Measurements from ENCODE around the gene VRK3.

DNA sequence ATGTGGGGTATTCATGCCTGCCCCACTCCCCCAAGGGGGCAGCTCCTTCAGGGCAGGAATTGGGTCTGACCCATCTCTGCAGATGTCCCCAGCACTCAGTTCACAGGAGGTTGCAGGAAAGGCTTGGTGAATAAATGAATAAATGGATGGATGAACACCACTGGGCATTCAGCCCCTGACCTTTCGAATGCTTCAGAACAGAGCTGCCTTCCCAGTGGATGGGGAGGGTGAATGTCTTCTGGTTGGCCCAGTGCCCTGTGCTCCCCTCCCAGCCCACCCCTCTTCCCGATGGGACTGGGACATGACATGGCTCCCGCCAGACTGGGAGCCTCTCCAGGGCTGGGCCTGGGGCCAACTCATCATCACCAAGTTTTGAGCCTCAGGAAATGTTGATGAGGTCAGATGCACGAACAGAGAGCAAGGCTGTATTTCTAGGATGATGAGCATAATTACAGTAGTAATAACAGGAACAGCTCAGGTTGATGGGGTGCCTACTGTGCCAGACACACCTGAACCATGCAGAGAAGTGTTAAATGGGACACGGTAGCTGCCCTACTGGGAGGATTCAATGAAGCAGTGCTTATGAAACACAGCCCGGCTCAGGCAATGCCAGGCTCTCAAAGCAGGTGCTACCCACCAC is 25.7 kb downstream of the VRK3 start:
- TF ChIP-seq, protein P1, sequence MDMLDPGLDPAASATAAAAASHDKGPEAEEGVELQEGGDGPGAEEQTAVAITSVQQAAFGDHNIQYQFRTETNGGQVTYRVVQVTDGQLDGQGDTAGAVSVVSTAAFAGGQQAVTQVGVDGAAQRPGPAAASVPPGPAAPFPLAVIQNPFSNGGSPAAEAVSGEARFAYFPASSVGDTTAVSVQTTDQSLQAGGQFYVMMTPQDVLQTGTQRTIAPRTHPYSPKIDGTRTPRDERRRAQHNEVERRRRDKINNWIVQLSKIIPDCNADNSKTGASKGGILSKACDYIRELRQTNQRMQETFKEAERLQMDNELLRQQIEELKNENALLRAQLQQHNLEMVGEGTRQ (IDR thresholded peaks at IDR 0.05; ENCODE audit: low read depth, low read length): no peak
- TF ChIP-seq, protein P2, sequence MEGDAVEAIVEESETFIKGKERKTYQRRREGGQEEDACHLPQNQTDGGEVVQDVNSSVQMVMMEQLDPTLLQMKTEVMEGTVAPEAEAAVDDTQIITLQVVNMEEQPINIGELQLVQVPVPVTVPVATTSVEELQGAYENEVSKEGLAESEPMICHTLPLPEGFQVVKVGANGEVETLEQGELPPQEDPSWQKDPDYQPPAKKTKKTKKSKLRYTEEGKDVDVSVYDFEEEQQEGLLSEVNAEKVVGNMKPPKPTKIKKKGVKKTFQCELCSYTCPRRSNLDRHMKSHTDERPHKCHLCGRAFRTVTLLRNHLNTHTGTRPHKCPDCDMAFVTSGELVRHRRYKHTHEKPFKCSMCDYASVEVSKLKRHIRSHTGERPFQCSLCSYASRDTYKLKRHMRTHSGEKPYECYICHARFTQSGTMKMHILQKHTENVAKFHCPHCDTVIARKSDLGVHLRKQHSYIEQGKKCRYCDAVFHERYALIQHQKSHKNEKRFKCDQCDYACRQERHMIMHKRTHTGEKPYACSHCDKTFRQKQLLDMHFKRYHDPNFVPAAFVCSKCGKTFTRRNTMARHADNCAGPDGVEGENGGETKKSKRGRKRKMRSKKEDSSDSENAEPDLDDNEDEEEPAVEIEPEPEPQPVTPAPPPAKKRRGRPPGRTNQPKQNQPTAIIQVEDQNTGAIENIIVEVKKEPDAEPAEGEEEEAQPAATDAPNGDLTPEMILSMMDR (conservative IDR thresholded peaks at IDR 0.05; ENCODE audit: low read depth, low read length): no peak
- TF ChIP-seq BHLHE40 (IDR thresholded peaks at IDR 0.05; ENCODE audit: low read depth, low read length) (no peak), RFX5 (IDR thresholded peaks at IDR 0.05; ENCODE audit: low read depth, low read length) (no peak), RAD21 (IDR thresholded peaks at IDR 0.05; ENCODE audit: low read length) (no peak), POLR2A (IDR thresholded peaks at IDR 0.05; ENCODE audit: low read depth, low read length) (no peak)

All from IMR-90 (cell line).